ENCODE results near the gene PODNL1.

Gene PODNL1

GRCh38 chr19:13956365-13956744, 18.1 kb upstream of the PODNL1 start:
- DNase-seq: no peak

GRCh38 chr19:13955662-13956364, 17.6 kb upstream of the PODNL1 start:
- DNase-seq: no peak

- DNase-seq: no peak
These were observed 16.0 kb upstream of the PODNL1 start for GRCh38 chr19:13954185-13954584.

GRCh38 chr19:13952931-13953531, 14.8 kb upstream of the PODNL1 start:
- DNase-seq: no peak

GRCh38 chr19:13952154-13952930, 14.1 kb upstream of the PODNL1 start, which contains the start of gene DCAF15:
Gene DCAF15 (plus strand): TSS chr19:13952509. CDS start chr19:13952513, 4 bp downstream.
- DNase-seq: peak; percentile 97

GRCh38 chr19:13951799-13952153, 13.6 kb upstream of the PODNL1 start:
- no peak for DNase-seq

- DNase-seq: no peak
These were observed 12.8 kb upstream of the PODNL1 start for GRCh38 chr19:13951043-13951442.

GRCh38 chr19:13946414-13946813, 8.2 kb upstream of the PODNL1 start:
- DNase-seq: no peak

- no peak for DNase-seq
These were observed 3.9 kb upstream of the PODNL1 start for GRCh38 chr19:13942023-13942684.

- no peak for DNase-seq
These were observed 527 bp downstream of the PODNL1 start for GRCh38 chr19:13937479-13938300.

GRCh38 chr19:13935765-13936510, 2.3 kb downstream of the PODNL1 start:
- DNase-seq: no peak

- DNase-seq: no peak
These were observed 3.5 kb downstream of the PODNL1 start for GRCh38 chr19:13934785-13935109.

GRCh38 chr19:13932911-13933393, 5.3 kb downstream of the PODNL1 start:
- DNase-seq: no peak

- DNase-seq: no peak
These were observed 6.0 kb downstream of the PODNL1 start for GRCh38 chr19:13932149-13932637.

- DNase-seq: no peak
These were observed 6.6 kb downstream of the PODNL1 start for GRCh38 chr19:13931391-13932148.

- DNase-seq: no peak
These were observed 7.8 kb downstream of the PODNL1 start for GRCh38 chr19:13930402-13930801.

GRCh38 chr19:13929956-13930355, 8.3 kb downstream of the PODNL1 start:
- no peak for DNase-seq

- no peak for DNase-seq
These were observed 8.9 kb downstream of the PODNL1 start for GRCh38 chr19:13929340-13929739.

- no peak for DNase-seq
These were observed 11.5 kb downstream of the PODNL1 start for GRCh38 chr19:13926715-13927114.

GRCh38 chr19:13926010-13926409, 12.2 kb downstream of the PODNL1 start:
- DNase-seq: no peak

All from NCI-H1930 (cell line).